ENCODE data around the gene DLG2. TPM values are rescaled to one million over a fixed set of nuclear protein-coding genes. Genes with fewer than 3 reads are reported as not detected.

The DLG2 gene
- total RNA-seq, 4 donors from 2014 or later: 1.3 to 4.7 (median 2.4) TPM

- Histone ChIP-seq H3K9me3 (no peaks in the 10 kb centered on the region), H3K4me1 (no peaks in the 10 kb centered on the region), H3K4me3 (no peak overlapping the region), H3K36me3 (no peaks in the 10 kb centered on the region), H3K27ac (no peak overlapping the region), H3K27me3 (no peaks in the 10 kb centered on the region)
- DNase-seq: no peak
- in situ Hi-C loops (cut with MboI; ENCODE audit: low sequenced_read_pairs in 4 of 4): loop anchor here in 2 of 4 donors (25.0 kb wide), 2 partner anchors 697 to 722 kb away; no protein-coding TSS in a partner anchor
- TF ChIP-seq POLR2A (IDR thresholded peaks at IDR 0.05) (no peak), CTCF (IDR thresholded peaks at IDR 0.05 in 4 of 5, conservative IDR thresholded peaks at IDR 0.05 in 1 of 5) (no peak)
- intact Hi-C loops (cut with DNase I; ENCODE audit: low total_unique reads): no loop called here
- ATAC-seq: no peak
These were observed 1786.8 kb downstream of the DLG2 start for GRCh38 chr11:83840326-83840725.

GRCh38 chr11:83836883-83837654 is 1790.1 kb downstream of the DLG2 start:
- TF ChIP-seq POLR2A (IDR thresholded peaks at IDR 0.05): no peak
- no peak for TF ChIP-seq CTCF (IDR thresholded peaks at IDR 0.05 in 4 of 5, conservative IDR thresholded peaks at IDR 0.05 in 1 of 5)
- Histone ChIP-seq H3K27me3 (no peaks in the 10 kb centered on the region), H3K36me3 (no peaks in the 10 kb centered on the region), H3K9me3 (no peaks in the 10 kb centered on the region), H3K4me1 (no peaks in the 10 kb centered on the region), H3K4me3 (no peak overlapping the region), H3K27ac (no peak overlapping the region)
- in situ Hi-C loops (cut with MboI; ENCODE audit: low sequenced_read_pairs in 4 of 4) (loop anchor here in 2 of 4 donors (25.0 kb wide), 2 partner anchors 700 to 725 kb away; no protein-coding TSS in a partner anchor), intact Hi-C loops (cut with DNase I; ENCODE audit: low total_unique reads) (loop anchor here (5.0 kb wide), 1 partner anchor 690 kb away; no protein-coding TSS in a partner anchor)
- no peak for DNase-seq
- no peak for ATAC-seq

GRCh38 chr11:83836065-83836464 is 1791.1 kb downstream of the DLG2 start:
- Histone ChIP-seq H3K27ac (no peak overlapping the region), H3K27me3 (no peaks in the 10 kb centered on the region), H3K4me1 (no peaks in the 10 kb centered on the region), H3K36me3 (no peaks in the 10 kb centered on the region), H3K9me3 (no peaks in the 10 kb centered on the region), H3K4me3 (no peak overlapping the region)
- intact Hi-C loops (cut with DNase I; ENCODE audit: low total_unique reads): loop anchor here (5.0 kb wide), 1 partner anchor 691 kb away; no protein-coding TSS in a partner anchor
- ATAC-seq: no peak
- in situ Hi-C loops (cut with MboI; ENCODE audit: low sequenced_read_pairs in 4 of 4): loop anchor here in 2 of 4 donors (25.0 kb wide), 2 partner anchors 701 to 726 kb away; no protein-coding TSS in a partner anchor
- no peak for TF ChIP-seq POLR2A (IDR thresholded peaks at IDR 0.05)
- no peak for TF ChIP-seq CTCF (IDR thresholded peaks at IDR 0.05 in 4 of 5, conservative IDR thresholded peaks at IDR 0.05 in 1 of 5)
- no peak for DNase-seq

- ATAC-seq (no peak), DNase-seq (no peak)
- no peak overlapping the region for H3K27ac ChIP-seq
- no peaks in the 10 kb centered on the region for H3K36me3 ChIP-seq
- no peaks in the 10 kb centered on the region for H3K4me1 ChIP-seq
- no peaks in the 10 kb centered on the region for H3K9me3 ChIP-seq
- intact Hi-C loops (cut with DNase I; ENCODE audit: low total_unique reads) (loop anchor here (5.0 kb wide), 1 partner anchor 692 kb away; no protein-coding TSS in a partner anchor), in situ Hi-C loops (cut with MboI; ENCODE audit: low sequenced_read_pairs in 4 of 4) (loop anchor here in 2 of 4 donors (25.0 kb wide), 2 partner anchors 702 to 727 kb away; no protein-coding TSS in a partner anchor)
- TF ChIP-seq CTCF (IDR thresholded peaks at IDR 0.05 in 4 of 5, conservative IDR thresholded peaks at IDR 0.05 in 1 of 5) (no peak), POLR2A (IDR thresholded peaks at IDR 0.05) (no peak)
- no peaks in the 10 kb centered on the region for H3K27me3 ChIP-seq
- H3K4me3 ChIP-seq: no peak overlapping the region
These were observed 1791.7 kb downstream of the DLG2 start for GRCh38 chr11:83835423-83835822.
